HFF-Myc (cell line): ENCODE results near the gene VPS52.

ENCODE experiments used
- DNase-seq: peaks from one replicate; pipeline ENCODE4 v3.0.0-alpha.2; 2011; ENCODE audit warnings: low read depth; ENCODE audit errors: extremely low read depth
- H3K4me3 ChIP-seq: replicated peaks from 2 replicates; pipeline ENCODE4 v1.5.1; 2011; ENCODE audit warnings: low read depth, mild to moderate bottlenecking, control low read depth, low read length
- TF ChIP-seq, protein P1 (sequence below): IDR thresholded peaks from 2 replicates; pipeline ENCODE4 v1.5.1; 2012; ENCODE audit warnings: mild to moderate bottlenecking, low read depth, low read length, control low read depth; ENCODE audit errors: missing control alignments

VPS52 gene

DNA sequence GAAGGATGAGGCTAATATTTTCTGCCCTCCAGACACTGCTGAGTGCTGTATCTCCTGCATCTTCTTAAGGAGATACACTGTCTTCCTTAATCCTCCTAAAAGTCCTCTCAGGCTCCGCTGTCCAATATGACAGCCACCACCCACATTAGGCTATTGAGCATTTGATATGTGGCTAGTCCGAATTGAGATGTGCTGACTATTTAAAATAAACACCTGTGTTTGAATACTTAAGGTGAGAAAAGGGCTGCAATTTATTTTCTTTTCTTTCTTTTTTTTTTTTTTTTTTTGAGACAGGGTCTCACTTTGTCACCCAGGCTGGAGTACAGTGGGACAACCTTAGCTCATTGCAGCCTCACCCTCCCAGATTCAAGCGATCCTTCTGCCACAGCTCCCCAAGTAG, 30.2 kb upstream of the VPS52 start:
- H3K4me3 ChIP-seq = no peak overlapping the region
- DNase-seq = no peak
- TF ChIP-seq, protein P1, sequence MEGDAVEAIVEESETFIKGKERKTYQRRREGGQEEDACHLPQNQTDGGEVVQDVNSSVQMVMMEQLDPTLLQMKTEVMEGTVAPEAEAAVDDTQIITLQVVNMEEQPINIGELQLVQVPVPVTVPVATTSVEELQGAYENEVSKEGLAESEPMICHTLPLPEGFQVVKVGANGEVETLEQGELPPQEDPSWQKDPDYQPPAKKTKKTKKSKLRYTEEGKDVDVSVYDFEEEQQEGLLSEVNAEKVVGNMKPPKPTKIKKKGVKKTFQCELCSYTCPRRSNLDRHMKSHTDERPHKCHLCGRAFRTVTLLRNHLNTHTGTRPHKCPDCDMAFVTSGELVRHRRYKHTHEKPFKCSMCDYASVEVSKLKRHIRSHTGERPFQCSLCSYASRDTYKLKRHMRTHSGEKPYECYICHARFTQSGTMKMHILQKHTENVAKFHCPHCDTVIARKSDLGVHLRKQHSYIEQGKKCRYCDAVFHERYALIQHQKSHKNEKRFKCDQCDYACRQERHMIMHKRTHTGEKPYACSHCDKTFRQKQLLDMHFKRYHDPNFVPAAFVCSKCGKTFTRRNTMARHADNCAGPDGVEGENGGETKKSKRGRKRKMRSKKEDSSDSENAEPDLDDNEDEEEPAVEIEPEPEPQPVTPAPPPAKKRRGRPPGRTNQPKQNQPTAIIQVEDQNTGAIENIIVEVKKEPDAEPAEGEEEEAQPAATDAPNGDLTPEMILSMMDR = no peak

DNA sequence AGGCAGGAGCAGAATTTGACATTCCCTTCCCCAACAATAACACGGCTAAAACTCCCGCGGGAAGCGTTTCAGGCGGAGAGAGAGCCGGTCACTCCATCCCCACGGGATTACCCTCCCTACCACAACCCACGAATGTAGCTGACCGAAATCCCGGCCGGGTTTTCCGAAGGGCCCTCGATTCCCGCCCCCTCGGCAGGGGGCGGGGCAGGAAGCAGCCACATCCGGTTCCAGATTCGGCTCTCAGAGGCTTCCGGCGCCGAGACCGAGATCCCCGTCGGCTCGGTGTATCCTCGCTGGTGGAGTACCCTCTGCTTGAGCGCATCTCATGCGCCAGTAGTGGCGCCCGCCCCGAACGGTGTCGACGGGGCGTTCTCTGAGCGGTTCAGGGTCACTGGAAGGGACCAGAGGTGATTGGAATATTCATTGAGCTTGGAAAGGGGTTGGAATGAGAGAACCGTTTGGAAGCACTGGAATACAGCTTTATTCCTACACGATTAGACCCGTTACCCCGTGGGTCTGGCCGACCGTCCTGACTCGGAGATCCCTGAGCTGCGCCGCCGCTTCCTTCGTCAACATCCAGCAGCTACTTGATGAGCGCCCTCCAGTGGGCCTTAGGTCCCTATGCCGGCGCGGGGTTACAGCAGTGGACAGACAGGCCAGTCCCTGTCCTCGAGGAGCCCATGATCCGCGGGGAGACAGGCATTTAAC, 27.7 kb upstream of the VPS52 start:
- no peak for DNase-seq
- TF ChIP-seq, protein P1 = peak; percentile 78

DNA sequence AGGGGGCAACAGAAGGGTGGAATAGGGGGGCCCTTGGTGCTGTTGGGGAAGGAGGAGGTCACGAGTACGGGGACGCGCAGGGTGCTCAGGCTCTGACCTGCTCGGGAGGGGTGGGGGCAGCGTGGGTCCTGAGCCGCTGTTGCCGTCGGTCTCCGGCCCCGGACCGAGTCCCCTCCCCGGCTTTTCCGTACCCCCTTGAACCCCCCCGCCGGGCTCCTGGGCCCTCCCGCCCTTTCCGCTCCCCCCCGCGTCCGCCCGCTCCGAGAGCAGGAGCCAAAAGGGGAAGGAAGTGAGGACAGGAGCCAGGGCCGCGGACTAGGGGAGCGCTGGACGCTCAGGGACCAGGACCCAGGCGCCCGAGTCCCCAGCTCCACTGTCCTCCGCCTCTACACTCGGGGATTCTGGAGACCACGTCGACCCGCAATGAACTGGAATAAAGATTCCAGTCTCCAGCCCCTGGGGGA, 27.1 kb upstream of the VPS52 start, which contains the start of gene RGL2:
TSS of gene RGL2 (minus strand) at position 170 of the 464 bp plus-strand sequence. CDS start 332 bp downstream, outside the sequence.
- TF ChIP-seq, protein P1 = no peak
- peak within 1 kb of the TSS; percentile 76 for H3K4me3 ChIP-seq
- DNase-seq = no peak

More for the DNA sequence above, 27.7 kb upstream of the VPS52 start:
- peak overlapping the region; percentile 76 for H3K4me3 ChIP-seq

DNA sequence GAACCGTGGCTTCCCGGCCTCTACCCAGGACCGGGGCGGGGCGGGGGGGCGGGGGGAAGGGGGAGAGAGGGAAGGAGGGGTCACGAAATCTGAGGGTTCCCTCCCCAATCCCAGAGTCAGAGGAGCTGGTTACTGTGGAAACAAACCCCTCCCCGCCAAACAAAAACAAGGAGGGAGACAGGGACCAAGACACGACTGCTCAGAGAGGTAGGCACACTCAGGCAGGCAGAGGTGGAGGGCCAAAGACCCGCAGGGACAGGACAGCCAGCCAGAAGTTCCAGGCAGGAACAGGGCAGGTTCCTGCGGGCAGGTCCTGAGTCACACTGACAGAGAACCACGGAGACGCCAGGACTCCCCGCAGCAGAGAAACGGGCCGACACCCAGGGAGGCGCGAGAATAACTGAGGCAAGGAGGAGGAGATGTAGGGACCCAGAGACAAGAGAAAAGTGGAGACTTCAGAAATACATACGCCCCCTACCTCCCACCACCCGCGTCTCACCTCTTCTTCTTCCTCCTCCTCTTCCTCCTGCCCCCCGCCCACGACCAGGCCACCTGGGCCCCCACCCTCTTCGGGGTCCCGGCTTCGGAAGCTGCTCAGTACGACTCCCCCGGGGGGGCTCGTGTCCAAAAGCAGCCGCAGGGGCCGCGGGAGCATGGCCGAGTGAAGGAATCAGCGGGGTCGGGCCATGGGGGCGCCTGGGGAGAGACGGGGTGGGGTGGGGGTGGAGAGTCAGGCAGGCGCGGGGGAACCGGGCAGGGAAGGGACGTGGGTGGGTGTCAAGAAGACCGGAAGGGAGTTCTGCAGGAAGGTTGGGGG, 26.5 kb upstream of the VPS52 start:
- H3K4me3 ChIP-seq = peak overlapping the region; percentile 76
- DNase-seq = no peak
- TF ChIP-seq, protein P1 = no peak

DNA sequence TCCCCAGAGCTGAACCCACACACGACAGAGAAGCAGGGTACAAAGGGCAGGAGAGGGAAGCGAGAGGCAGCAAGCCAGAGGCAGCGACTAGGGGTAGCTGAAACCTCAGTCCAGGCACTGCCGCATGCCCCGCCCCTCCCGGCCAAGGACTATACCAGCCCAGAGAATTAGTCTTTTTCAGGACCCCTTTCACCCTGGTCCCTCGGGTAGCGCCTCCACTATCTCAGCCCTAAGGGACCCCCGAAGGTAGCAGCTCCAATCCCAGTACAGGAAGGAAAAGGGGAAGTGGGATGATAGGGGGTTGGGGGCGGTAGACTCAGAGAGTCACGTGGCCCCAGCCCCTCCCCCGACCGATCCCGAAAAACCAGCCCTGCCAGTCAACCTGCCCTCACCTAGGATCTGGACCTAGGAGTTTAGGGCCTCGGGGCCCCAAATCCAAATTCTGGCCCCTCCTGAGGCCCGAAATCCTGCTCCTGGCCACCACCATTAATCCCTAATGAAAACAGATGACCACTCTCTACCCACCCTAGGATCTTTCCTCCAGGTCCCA, 25.8 kb upstream of the VPS52 start:
- TF ChIP-seq, protein P1 = no peak
- H3K4me3 ChIP-seq = peak overlapping the region; percentile 76
- DNase-seq = no peak

DNA sequence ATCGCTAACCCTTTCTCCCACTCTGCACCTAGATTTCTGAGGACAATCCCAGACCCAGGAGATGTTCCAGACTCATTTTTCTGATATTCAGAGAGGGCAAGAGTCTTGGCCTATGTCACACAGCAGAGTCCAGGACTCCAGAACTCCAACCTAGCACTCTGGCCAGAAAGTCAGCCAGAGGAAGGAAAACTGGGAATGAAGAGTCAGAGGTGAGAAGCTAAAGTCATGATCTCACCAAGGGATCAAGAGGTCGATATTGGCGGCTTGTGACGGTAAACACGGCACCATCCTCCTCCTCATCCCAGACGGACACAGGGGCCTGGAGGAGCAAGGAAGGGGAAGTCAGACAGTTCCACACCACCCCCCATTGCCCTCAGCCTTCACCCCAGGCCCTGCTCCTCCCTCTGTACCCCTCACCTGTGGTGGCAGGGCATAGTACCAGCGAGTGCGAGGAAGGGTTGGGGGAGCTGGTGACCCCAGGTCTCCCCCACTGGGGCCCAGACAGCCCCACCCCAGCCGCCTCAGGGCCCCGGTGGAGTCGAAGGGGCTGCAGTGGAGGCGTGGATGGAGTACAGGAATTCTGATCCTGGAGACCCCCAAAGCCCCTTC, 25.2 kb upstream of the VPS52 start:
- TF ChIP-seq, protein P1 = no peak
- H3K4me3 ChIP-seq = peak overlapping the region; percentile 76
- no peak for DNase-seq
